Measurements from ENCODE around the gene SMIM14. TPM values are rescaled to one million over a fixed set of nuclear protein-coding genes. Genes with fewer than 3 reads are reported as not detected.

Gene SMIM14
- total RNA-seq, 1 experiment from 2014 or later: 48.2 TPM

GRCh38 chr4:39521253-39521919, 117.3 kb downstream of the SMIM14 start:
- ATAC-seq (no peak), DNase-seq (ENCODE audit: low read depth, low spot score) (no peak)
- TF ChIP-seq TCF7L2 (IDR thresholded peaks at IDR 0.05; ENCODE audit: low read depth, low read length) (no peak), SIN3A (IDR thresholded peaks at IDR 0.05; ENCODE audit: borderline replicate concordance, insufficient read depth, low read depth, low read length) (no peak), REST (IDR thresholded peaks at IDR 0.05; ENCODE audit: insufficient read depth in 1 of 2, low read depth in 2 of 2, low read length in 1 of 2) (no peak), CTCF (IDR thresholded peaks at IDR 0.05) (no peak), POLR2AphosphoS5 (IDR thresholded peaks at IDR 0.05; ENCODE audit: low read depth, low read length) (no peak)
- ChIA-PET POLR2A (no interaction called here), CTCF (no interaction called here)
- in situ Hi-C loops (cut with HindIII; ENCODE audit: low pct_unique_long_range_greater_than_20kb, low sequenced_read_pairs): no loop called here
- Histone ChIP-seq H3K36me3 (ENCODE audit: control insufficient read depth, insufficient read depth, low read length) (peaks cover 9% of the 10 kb centered on the region), H3K27me3 (ENCODE audit: control insufficient read depth, insufficient read depth, low read length) (no peaks in the 10 kb centered on the region), H3K27ac (ENCODE audit: low read length) (peak overlapping the region; percentile 80), H3K4me1 (ENCODE audit: control insufficient read depth, insufficient read depth, low read length) (peaks cover 22% of the 10 kb centered on the region), H3K4me3 (ENCODE audit: low read depth in 2 of 2, low read length in 2 of 2) (peak overlapping the region; percentile 11 to 96; a peak in 3 of 4 replicates), H3K9me3 (ENCODE audit: control insufficient read depth, insufficient read depth, low read depth, low read length) (no peaks in the 10 kb centered on the region)
- BruUV-seq (replicated peaks): no TSS peak
- intact Hi-C loops (cut with micrococcal nuclease; ENCODE audit: unreplicated experiment): no loop called here

- H3K27me3 ChIP-seq (ENCODE audit: control insufficient read depth, insufficient read depth, low read length): no peaks in the 10 kb centered on the region
- TF ChIP-seq CTCF (IDR thresholded peaks at IDR 0.05) (no peak), REST (IDR thresholded peaks at IDR 0.05; ENCODE audit: insufficient read depth in 1 of 2, low read depth in 2 of 2, low read length in 1 of 2) (no peak), TCF7L2 (IDR thresholded peaks at IDR 0.05; ENCODE audit: low read depth, low read length) (no peak), SIN3A (IDR thresholded peaks at IDR 0.05; ENCODE audit: borderline replicate concordance, insufficient read depth, low read depth, low read length) (no peak), POLR2AphosphoS5 (IDR thresholded peaks at IDR 0.05; ENCODE audit: low read depth, low read length) (no peak)
- H3K4me3 ChIP-seq (ENCODE audit: low read depth in 2 of 2, low read length in 2 of 2): no peak overlapping the region
- H3K4me1 ChIP-seq (ENCODE audit: control insufficient read depth, insufficient read depth, low read length): peaks cover 20% of the 10 kb centered on the region
- in situ Hi-C loops (cut with HindIII; ENCODE audit: low pct_unique_long_range_greater_than_20kb, low sequenced_read_pairs) (no loop called here), intact Hi-C loops (cut with micrococcal nuclease; ENCODE audit: unreplicated experiment) (no loop called here)
- no TSS peak for BruUV-seq (replicated peaks)
- no peaks in the 10 kb centered on the region for H3K9me3 ChIP-seq (ENCODE audit: control insufficient read depth, insufficient read depth, low read depth, low read length)
- H3K36me3 ChIP-seq (ENCODE audit: control insufficient read depth, insufficient read depth, low read length): peaks cover 15% of the 10 kb centered on the region
- H3K27ac ChIP-seq (ENCODE audit: low read length): no peak overlapping the region
- ChIA-PET CTCF (no interaction called here), POLR2A (no interaction called here)
- DNase-seq (ENCODE audit: low read depth, low spot score) (no peak), ATAC-seq (no peak)
Measured at GRCh38 chr4:39518484-39518883, 120.2 kb downstream of the SMIM14 start.
